ENCODE results near the gene EPGN.

EPGN gene

GRCh38 chr4:74292111-74292870 lies 16.0 kb upstream of the EPGN start:
- H3K9ac ChIP-seq (ENCODE audit: low read length): no peak overlapping the region
- H3K4me3 ChIP-seq (ENCODE audit: insufficient read depth, low read length, poor library complexity, severe bottlenecking): no peak overlapping the region
- H3K9me2 ChIP-seq (replicated peaks; ENCODE audit: insufficient read depth, low read length): no peaks in the 10 kb centered on the region
- no peaks in the 10 kb centered on the region for H3F3A ChIP-seq (ENCODE audit: insufficient read depth)
- no peak overlapping the region for H3K4me2 ChIP-seq (ENCODE audit: low read depth, low read length, poor library complexity, severe bottlenecking)
- H4K20me1 ChIP-seq (ENCODE audit: low read depth, low read length): no peaks in the 10 kb centered on the region
- H3K9me3 ChIP-seq (ENCODE audit: insufficient read depth, low read length): no peaks in the 10 kb centered on the region
- H3K79me2 ChIP-seq (ENCODE audit: insufficient read depth, low read length): no peaks in the 10 kb centered on the region
- no peaks in the 10 kb centered on the region for H3K36me3 ChIP-seq (ENCODE audit: low read length)
- TF ChIP-seq CTCF (IDR thresholded peaks at IDR 0.05; ENCODE audit: insufficient read depth, low read length, poor library complexity, severe bottlenecking) (no peak), EZH2phosphoT487 (conservative IDR thresholded peaks at IDR 0.05; ENCODE audit: low read length) (no peak)
- no peak overlapping the region for H2AFZ ChIP-seq (ENCODE audit: low read depth, low read length, severe bottlenecking)
- H3K27me3 ChIP-seq (ENCODE audit: low read length): no peaks in the 10 kb centered on the region
- H3K27ac ChIP-seq (ENCODE audit: low read depth, low read length): no peak overlapping the region

- no peak overlapping the region for H3K4me3 ChIP-seq (ENCODE audit: insufficient read depth, low read length, poor library complexity, severe bottlenecking)
- no peak overlapping the region for H3K9ac ChIP-seq (ENCODE audit: low read length)
- H3F3A ChIP-seq (ENCODE audit: insufficient read depth): no peaks in the 10 kb centered on the region
- H3K27ac ChIP-seq (ENCODE audit: low read depth, low read length): no peak overlapping the region
- H3K36me3 ChIP-seq (ENCODE audit: low read length): no peaks in the 10 kb centered on the region
- H3K79me2 ChIP-seq (ENCODE audit: insufficient read depth, low read length): no peaks in the 10 kb centered on the region
- H3K9me2 ChIP-seq (replicated peaks; ENCODE audit: insufficient read depth, low read length): no peaks in the 10 kb centered on the region
- H3K9me3 ChIP-seq (ENCODE audit: insufficient read depth, low read length): no peaks in the 10 kb centered on the region
- H4K20me1 ChIP-seq (ENCODE audit: low read depth, low read length): no peaks in the 10 kb centered on the region
- no peak overlapping the region for H3K4me2 ChIP-seq (ENCODE audit: low read depth, low read length, poor library complexity, severe bottlenecking)
- no peak overlapping the region for H2AFZ ChIP-seq (ENCODE audit: low read depth, low read length, severe bottlenecking)
- no peak for TF ChIP-seq EZH2phosphoT487 (conservative IDR thresholded peaks at IDR 0.05; ENCODE audit: low read length)
- no peak for TF ChIP-seq CTCF (IDR thresholded peaks at IDR 0.05; ENCODE audit: insufficient read depth, low read length, poor library complexity, severe bottlenecking)
- no peaks in the 10 kb centered on the region for H3K27me3 ChIP-seq (ENCODE audit: low read length)
Measured at GRCh38 chr4:74293558-74293957, 14.7 kb upstream of the EPGN start.

- no peak overlapping the region for H2AFZ ChIP-seq (ENCODE audit: low read depth, low read length, severe bottlenecking)
- H3K9ac ChIP-seq (ENCODE audit: low read length): no peak overlapping the region
- no peaks in the 10 kb centered on the region for H3K36me3 ChIP-seq (ENCODE audit: low read length)
- no peaks in the 10 kb centered on the region for H3K9me2 ChIP-seq (replicated peaks; ENCODE audit: insufficient read depth, low read length)
- no peaks in the 10 kb centered on the region for H3K79me2 ChIP-seq (ENCODE audit: insufficient read depth, low read length)
- no peak overlapping the region for H3K4me2 ChIP-seq (ENCODE audit: low read depth, low read length, poor library complexity, severe bottlenecking)
- TF ChIP-seq EZH2phosphoT487 (conservative IDR thresholded peaks at IDR 0.05; ENCODE audit: low read length): no peak
- TF ChIP-seq CTCF (IDR thresholded peaks at IDR 0.05; ENCODE audit: insufficient read depth, low read length, poor library complexity, severe bottlenecking): no peak
- no peak overlapping the region for H3K27ac ChIP-seq (ENCODE audit: low read depth, low read length)
- H3K4me3 ChIP-seq (ENCODE audit: insufficient read depth, low read length, poor library complexity, severe bottlenecking): no peak overlapping the region
- no peaks in the 10 kb centered on the region for H3K9me3 ChIP-seq (ENCODE audit: insufficient read depth, low read length)
- no peaks in the 10 kb centered on the region for H4K20me1 ChIP-seq (ENCODE audit: low read depth, low read length)
- H3F3A ChIP-seq (ENCODE audit: insufficient read depth): no peaks in the 10 kb centered on the region
- no peaks in the 10 kb centered on the region for H3K27me3 ChIP-seq (ENCODE audit: low read length)
Measured at GRCh38 chr4:74294681-74295080, 13.6 kb upstream of the EPGN start.
